ENCODE measurements around the gene CCDC92B.

CCDC92B gene

DNA sequence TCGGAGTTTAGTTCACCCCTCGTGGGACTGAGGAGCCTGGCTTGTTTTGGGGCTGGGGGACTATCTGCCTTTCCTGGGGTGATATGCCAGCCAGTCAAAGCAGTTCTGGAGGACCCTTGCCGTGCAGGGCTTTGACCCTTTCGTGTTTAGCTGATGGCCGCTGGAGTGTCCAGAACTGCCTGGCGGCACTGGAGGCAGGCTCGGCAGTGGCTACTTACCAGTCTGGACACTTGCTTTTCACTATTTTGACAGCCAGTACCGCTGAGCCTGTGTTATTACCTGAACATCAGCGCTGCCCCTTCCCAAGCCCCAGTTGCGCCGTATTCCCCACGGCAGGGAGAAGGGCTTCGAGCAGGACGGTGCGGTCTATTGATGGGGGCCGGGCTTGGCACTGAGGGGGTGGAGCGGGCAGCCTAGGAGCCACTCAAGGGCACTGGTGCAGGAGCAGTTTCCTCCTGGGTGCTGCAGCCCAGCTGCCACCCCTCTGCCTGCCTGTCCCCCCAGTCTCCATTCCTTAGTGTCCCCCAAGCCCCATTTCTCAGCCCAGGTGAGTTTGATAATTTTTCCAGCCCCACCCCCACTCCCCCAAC, 18.6 kb downstream of the CCDC92B start:
- TF ChIP-seq, protein P1, sequence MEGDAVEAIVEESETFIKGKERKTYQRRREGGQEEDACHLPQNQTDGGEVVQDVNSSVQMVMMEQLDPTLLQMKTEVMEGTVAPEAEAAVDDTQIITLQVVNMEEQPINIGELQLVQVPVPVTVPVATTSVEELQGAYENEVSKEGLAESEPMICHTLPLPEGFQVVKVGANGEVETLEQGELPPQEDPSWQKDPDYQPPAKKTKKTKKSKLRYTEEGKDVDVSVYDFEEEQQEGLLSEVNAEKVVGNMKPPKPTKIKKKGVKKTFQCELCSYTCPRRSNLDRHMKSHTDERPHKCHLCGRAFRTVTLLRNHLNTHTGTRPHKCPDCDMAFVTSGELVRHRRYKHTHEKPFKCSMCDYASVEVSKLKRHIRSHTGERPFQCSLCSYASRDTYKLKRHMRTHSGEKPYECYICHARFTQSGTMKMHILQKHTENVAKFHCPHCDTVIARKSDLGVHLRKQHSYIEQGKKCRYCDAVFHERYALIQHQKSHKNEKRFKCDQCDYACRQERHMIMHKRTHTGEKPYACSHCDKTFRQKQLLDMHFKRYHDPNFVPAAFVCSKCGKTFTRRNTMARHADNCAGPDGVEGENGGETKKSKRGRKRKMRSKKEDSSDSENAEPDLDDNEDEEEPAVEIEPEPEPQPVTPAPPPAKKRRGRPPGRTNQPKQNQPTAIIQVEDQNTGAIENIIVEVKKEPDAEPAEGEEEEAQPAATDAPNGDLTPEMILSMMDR (IDR thresholded peaks at IDR 0.05; ENCODE audit: low read length) = no peak
- TF ChIP-seq EZH2 (IDR thresholded peaks at IDR 0.05; ENCODE audit: borderline replicate concordance, low read length) = no peak
- no peak overlapping the region for H3K27ac ChIP-seq (ENCODE audit: low read depth, low read length, poor library complexity, severe bottlenecking)
- no peaks in the 10 kb centered on the region for H3F3A ChIP-seq (ENCODE audit: insufficient read depth, low read length)
- H2AFZ ChIP-seq (ENCODE audit: low read length) = no peak overlapping the region
- no peaks in the 10 kb centered on the region for H3K79me2 ChIP-seq (ENCODE audit: insufficient read depth, low read length)
- no peaks in the 10 kb centered on the region for H3K9me2 ChIP-seq (ENCODE audit: low read depth, low read length)
- no peaks in the 10 kb centered on the region for H3K9me3 ChIP-seq (ENCODE audit: low read length)
- no peaks in the 10 kb centered on the region for H3K4me1 ChIP-seq (ENCODE audit: insufficient read depth, low read length, severe bottlenecking)
- H3K36me3 ChIP-seq (ENCODE audit: insufficient read depth, low read length) = no peaks in the 10 kb centered on the region
- H3K9ac ChIP-seq (ENCODE audit: low read length) = no peak overlapping the region
- no peaks in the 10 kb centered on the region for H4K20me1 ChIP-seq (ENCODE audit: insufficient read depth, low read length)
- H3K4me3 ChIP-seq (ENCODE audit: low read depth, low read length, poor library complexity, severe bottlenecking) = no peak overlapping the region
- no peak overlapping the region for H3K4me2 ChIP-seq (ENCODE audit: low read length)
- H3K27me3 ChIP-seq (ENCODE audit: insufficient read depth, low read length) = 0 out of 2 replicates have a peak, but pooled peaks cover 6% of the 10 kb centered on the region

DNA sequence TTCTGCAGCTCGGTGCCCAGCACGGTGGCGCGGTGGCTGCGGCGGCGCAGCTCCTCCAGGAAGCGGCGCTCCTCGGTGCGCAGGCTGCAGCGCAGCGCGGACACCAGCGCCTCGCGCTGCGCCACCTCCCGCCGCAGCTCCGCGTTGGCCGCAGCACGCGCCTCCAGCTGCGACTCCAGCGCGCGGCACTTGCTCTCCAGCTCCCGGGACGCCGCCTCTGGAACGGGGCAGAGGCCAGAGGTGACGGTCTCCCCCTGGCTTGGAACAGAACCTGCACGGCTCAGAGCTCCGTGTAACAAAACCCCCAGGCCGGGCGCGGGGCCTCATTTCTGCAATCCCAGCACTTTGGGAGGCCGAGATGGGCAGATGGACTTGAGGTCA, 24.7 kb downstream of the CCDC92B start:
- Histone ChIP-seq H3K9me2 (ENCODE audit: low read depth, low read length) (no peaks in the 10 kb centered on the region), H3K4me1 (ENCODE audit: insufficient read depth, low read length, severe bottlenecking) (no peaks in the 10 kb centered on the region), H3K27ac (ENCODE audit: low read depth, low read length, poor library complexity, severe bottlenecking) (no peak overlapping the region), H4K20me1 (ENCODE audit: insufficient read depth, low read length) (no peaks in the 10 kb centered on the region), H2AFZ (ENCODE audit: low read length) (no peak overlapping the region), H3K4me2 (ENCODE audit: low read length) (no peak overlapping the region), H3K79me2 (ENCODE audit: insufficient read depth, low read length) (no peaks in the 10 kb centered on the region), H3K9ac (ENCODE audit: low read length) (no peak overlapping the region), H3K36me3 (ENCODE audit: insufficient read depth, low read length) (no peaks in the 10 kb centered on the region), H3F3A (ENCODE audit: insufficient read depth, low read length) (no peaks in the 10 kb centered on the region), H3K4me3 (ENCODE audit: low read depth, low read length, poor library complexity, severe bottlenecking) (no peak overlapping the region), H3K9me3 (ENCODE audit: low read length) (no peaks in the 10 kb centered on the region), H3K27me3 (ENCODE audit: insufficient read depth, low read length) (0 out of 2 replicates have a peak, but pooled peaks cover 2% of the 10 kb centered on the region)
- no peak for TF ChIP-seq EZH2 (IDR thresholded peaks at IDR 0.05; ENCODE audit: borderline replicate concordance, low read length)
- TF ChIP-seq, protein P1 (IDR thresholded peaks at IDR 0.05; ENCODE audit: low read length) = no peak

DNA sequence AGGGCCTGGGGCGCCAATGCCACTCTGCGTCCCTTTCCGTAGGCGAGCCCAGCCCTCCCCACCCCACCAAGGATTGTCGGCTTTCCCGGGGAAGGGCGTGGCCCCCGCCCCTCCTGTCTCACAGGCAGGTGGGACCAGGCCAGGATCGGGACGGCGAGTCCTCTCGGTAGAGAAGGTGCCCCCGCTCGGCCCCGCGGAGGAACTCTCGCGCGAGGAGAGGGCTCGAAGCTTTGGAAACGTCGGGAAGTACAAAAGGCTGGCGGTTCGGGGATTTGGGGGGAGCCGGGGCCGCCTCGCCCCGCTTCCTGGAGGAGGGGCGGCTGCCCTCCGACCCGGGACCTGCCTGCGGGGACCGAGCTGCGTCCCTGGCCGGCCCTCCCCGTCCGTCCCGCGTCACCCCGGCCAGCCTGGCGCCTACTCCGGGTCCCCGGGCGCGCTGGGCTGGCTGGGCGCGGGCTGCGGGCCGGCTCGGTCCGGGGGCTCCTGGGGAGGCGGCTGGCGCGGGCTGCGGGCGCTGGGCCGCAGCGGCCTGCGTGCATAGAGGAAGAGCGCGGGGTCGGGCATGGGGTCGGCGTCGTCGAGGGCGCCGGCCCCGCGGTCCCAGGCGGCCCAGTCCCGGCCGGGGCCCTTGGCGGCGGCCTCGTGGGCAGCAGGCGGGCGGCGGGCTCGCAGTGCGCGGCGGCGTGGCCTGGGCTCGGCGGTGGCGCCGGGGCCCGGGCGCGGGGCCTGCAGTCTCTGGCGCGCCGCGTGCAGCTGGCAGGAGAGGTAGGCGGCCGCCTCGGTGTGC, 25.3 kb downstream of the CCDC92B start:
- Histone ChIP-seq H3K9me3 (ENCODE audit: low read length) (no peaks in the 10 kb centered on the region), H3K4me3 (ENCODE audit: low read depth, low read length, poor library complexity, severe bottlenecking) (no peak overlapping the region), H2AFZ (ENCODE audit: low read length) (no peak overlapping the region), H3K9ac (ENCODE audit: low read length) (no peak overlapping the region), H3K9me2 (ENCODE audit: low read depth, low read length) (no peaks in the 10 kb centered on the region), H3K27ac (ENCODE audit: low read depth, low read length, poor library complexity, severe bottlenecking) (no peak overlapping the region), H3K27me3 (ENCODE audit: insufficient read depth, low read length) (no peaks in the 10 kb centered on the region), H3K4me2 (ENCODE audit: low read length) (no peak overlapping the region), H3F3A (ENCODE audit: insufficient read depth, low read length) (no peaks in the 10 kb centered on the region), H3K79me2 (ENCODE audit: insufficient read depth, low read length) (no peaks in the 10 kb centered on the region), H3K4me1 (ENCODE audit: insufficient read depth, low read length, severe bottlenecking) (no peaks in the 10 kb centered on the region), H3K36me3 (ENCODE audit: insufficient read depth, low read length) (no peaks in the 10 kb centered on the region), H4K20me1 (ENCODE audit: insufficient read depth, low read length) (no peaks in the 10 kb centered on the region)
- TF ChIP-seq, protein P1 (IDR thresholded peaks at IDR 0.05; ENCODE audit: low read length) = no peak
- no peak for TF ChIP-seq EZH2 (IDR thresholded peaks at IDR 0.05; ENCODE audit: borderline replicate concordance, low read length)
